Transverse colon (tissue), 4 donors: ENCODE measurements around the gene LSM14B. TPM values are rescaled to one million over a fixed set of nuclear protein-coding genes. Genes with fewer than 3 reads are reported as not detected.

Experiments
- DNase-seq: peaks from one replicate; pipeline ENCODE4 v3.0.0-alpha.2; 2019
- H3K27ac ChIP-seq, 4 donors: fragments of 200-600 bp; sonication (generic); 2 replicates each; pipeline ENCODE4 v1.5.1; 2016 to 2018; ENCODE audit warnings: inconsistent platforms in 4 of 4
- H3K27me3 ChIP-seq: fragments of 200-600 bp; sonication (generic); 2 replicates; pipeline ENCODE4 v1.5.1; 2017; ENCODE audit warnings: inconsistent platforms
- H3K36me3 ChIP-seq, 4 donors: fragments of 200-600 bp; sonication (generic); 2 replicates each; pipeline ENCODE4 v1.5.1; 2017 to 2019; ENCODE audit warnings: inconsistent platforms in 4 of 4
- H3K4me1 ChIP-seq, 4 donors: fragments of 200-600 bp; sonication (generic); 2 replicates each; pipeline ENCODE4 v1.5.1; 2017 to 2020; ENCODE audit warnings: inconsistent platforms in 4 of 4
- H3K4me3 ChIP-seq, 4 donors: fragments of 200-600 bp; sonication (generic); 1 replicate in 1 of 4; 2 replicates in 3 of 4; pipeline versions ENCODE4 v1.5.1 to v1.6.1; 2017 to 2019; ENCODE audit warnings: inconsistent platforms in 4 of 4
- H3K9me3 ChIP-seq, 2 donors: fragments of 200-600 bp; sonication (generic); 2 replicates each; pipeline ENCODE4 v1.5.1; 2017 to 2019; ENCODE audit warnings: inconsistent platforms in 2 of 2
- EP300 ChIP-seq: sonication (generic); formaldehyde crosslinking; IDR thresholded peaks from one replicate; pipeline ENCODE4 v1.6.1; 2017; ENCODE audit warnings: antibody characterized with exemption, low read depth
- POLR2A ChIP-seq: fragments of 450-650 bp; IDR thresholded peaks from one replicate; pipeline ENCODE4 v1.6.1; 2016; ENCODE audit warnings: antibody characterized with exemption, mild to moderate bottlenecking, moderate library complexity
- POLR2AphosphoS5 ChIP-seq, 3 donors: sonication (generic); formaldehyde crosslinking; IDR thresholded peaks; one replicate each; pipeline ENCODE4 v1.6.1; 2016; ENCODE audit warnings: antibody characterized with exemption in 3 of 3
- WGBS, 2 donors: methylation state at CpG; one replicate each; pipeline ENCODE4 v1.1.5; 2018; ENCODE audit warnings: low coverage in 1 of 2; 5-methylcytosine and 5-hydroxymethylcytosine counted together
- in situ Hi-C, 4 donors: fragments of 200-750 bp; cut with MboI; loops; one replicate each; pipeline versions ENCODE4 v1.15.0 to v1.15.1; 2017; ENCODE audit warnings: low sequenced_read_pairs in 3 of 4, low pct_ligation_motif_present in 1 of 4, low pct_unique_long_range_greater_than_20kb in 1 of 4
- intact Hi-C: fragments of 100-400 bp; cut with DNase I; formaldehyde crosslinking; loops from one replicate; pipeline ENCODE4 v1.15.1; 2023; ENCODE audit warnings: low total_unique reads
- total RNA-seq, 4 donors: library from RNA; depleted of rRNA; stranded (reverse); fragments of >200 nt; gene quantifications; one replicate each; pipeline ENCODE4 v1.1.0, GENCODE V29; 2016
- TF ChIP-seq, protein P1 (sequence below), 5 experiments: fragments of 200-600 bp in 3 of 5; fragments of 450-650 bp in 2 of 5; sonication (generic) in 3 of 5; IDR thresholded peaks; 1 replicate in 2 of 5; 2 replicates in 3 of 5; pipeline ENCODE4 v1.5.1; 2016 to 2017; ENCODE audit warnings: antibody characterized with exemption in 5 of 5, inconsistent platforms in 3 of 5, mild to moderate bottlenecking in 2 of 5, moderate library complexity in 1 of 5

The LSM14B gene
- total RNA-seq, 4 donors from 2014 or later = 22.1 to 45.3 (median 35.6) TPM

DNA sequence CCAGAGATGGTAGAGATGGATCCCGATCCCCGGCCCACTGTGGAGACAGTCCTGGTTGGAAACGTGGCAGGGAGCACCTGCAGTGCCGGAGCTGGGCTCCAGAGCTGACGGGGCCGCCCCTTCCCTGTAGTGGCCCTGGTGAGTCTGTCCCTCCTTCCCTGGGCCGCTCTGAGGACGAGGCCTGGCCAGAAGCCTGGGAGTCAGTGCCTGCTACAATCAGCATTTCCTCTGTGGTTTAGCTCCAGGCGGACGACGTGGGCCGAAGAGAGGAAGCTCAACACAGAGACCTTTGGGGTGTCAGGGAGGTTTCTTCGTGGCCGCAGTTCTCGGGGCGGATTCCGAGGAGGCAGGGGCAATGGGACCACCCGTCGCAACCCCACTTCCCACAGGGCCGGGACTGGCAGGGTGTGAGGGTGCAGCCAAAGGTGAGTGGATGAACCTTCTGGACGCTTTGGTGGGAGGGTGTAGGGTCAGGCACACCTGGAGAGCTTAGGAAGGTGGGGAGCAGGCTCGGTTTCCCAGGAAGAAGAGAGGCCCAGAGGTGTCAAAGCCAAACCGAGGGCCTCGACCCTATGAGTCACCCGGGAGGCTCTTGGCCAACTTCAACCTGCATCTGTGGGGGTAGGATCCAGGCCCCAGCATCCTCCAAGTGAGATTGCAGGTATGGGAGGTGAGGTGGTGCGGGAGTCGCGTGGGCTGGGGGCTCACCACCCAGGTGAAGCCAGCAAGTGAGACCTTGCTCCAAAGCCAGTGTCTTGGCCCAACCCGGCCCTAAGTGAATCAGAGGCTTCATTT, 11.0 kb downstream of the LSM14B start:
- in situ Hi-C loops = no loop called here
- no peak for DNase-seq
- no peak overlapping the region for H3K4me3 ChIP-seq
- intact Hi-C loops = no loop called here
- 87% methylated on average over 27 of the region's 29 CpGs; no CpG with 5 or more reads in 1 of the 2 donors for WGBS, 2 donors
- TF ChIP-seq, protein P1, sequence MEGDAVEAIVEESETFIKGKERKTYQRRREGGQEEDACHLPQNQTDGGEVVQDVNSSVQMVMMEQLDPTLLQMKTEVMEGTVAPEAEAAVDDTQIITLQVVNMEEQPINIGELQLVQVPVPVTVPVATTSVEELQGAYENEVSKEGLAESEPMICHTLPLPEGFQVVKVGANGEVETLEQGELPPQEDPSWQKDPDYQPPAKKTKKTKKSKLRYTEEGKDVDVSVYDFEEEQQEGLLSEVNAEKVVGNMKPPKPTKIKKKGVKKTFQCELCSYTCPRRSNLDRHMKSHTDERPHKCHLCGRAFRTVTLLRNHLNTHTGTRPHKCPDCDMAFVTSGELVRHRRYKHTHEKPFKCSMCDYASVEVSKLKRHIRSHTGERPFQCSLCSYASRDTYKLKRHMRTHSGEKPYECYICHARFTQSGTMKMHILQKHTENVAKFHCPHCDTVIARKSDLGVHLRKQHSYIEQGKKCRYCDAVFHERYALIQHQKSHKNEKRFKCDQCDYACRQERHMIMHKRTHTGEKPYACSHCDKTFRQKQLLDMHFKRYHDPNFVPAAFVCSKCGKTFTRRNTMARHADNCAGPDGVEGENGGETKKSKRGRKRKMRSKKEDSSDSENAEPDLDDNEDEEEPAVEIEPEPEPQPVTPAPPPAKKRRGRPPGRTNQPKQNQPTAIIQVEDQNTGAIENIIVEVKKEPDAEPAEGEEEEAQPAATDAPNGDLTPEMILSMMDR (IDR thresholded peaks at IDR 0.05) = no peak
- no peak for TF ChIP-seq POLR2AphosphoS5 (IDR thresholded peaks at IDR 0.05)
- H3K27ac ChIP-seq = peak overlapping the region; percentile 8 to 53 (median 30)
- H3K36me3 ChIP-seq = peaks cover 0 to 68% (median 21%) of the 10 kb centered on the region in 4 donors
- no peaks in the 10 kb centered on the region for H3K27me3 ChIP-seq
- no peaks in the 10 kb centered on the region for H3K9me3 ChIP-seq
- H3K4me1 ChIP-seq = peaks cover 0 to 7% (median 0%) of the 10 kb centered on the region in 4 donors

DNA sequence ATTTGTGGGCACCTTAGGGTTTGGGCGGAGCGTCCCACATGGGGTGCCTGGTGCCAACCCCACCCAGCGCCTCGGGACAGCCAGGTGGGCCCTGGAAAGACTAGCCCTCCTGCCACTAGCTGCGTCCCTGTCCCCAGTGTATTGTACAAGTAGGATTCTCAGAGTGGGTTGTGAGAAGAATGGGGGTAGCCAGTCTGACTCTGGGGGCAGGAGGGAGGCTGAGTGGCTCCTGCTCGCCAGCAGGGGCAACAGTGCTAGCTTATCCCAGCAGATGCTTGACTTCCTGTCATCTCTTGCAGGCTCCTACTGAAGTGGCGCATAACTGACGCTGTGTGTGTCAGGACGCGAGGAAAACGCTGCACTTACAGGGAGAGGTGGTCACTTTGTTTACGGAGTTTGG, 11.6 kb downstream of the LSM14B start:
- no peak overlapping the region for H3K4me3 ChIP-seq
- H3K27ac ChIP-seq = peak overlapping the region in 2 of 4 donors; percentile 8 to 53
- in situ Hi-C loops = no loop called here
- H3K36me3 ChIP-seq = peaks cover 0 to 68% (median 23%) of the 10 kb centered on the region in 4 donors
- peaks cover 0 to 7% (median 0%) of the 10 kb centered on the region in 4 donors for H3K4me1 ChIP-seq
- TF ChIP-seq POLR2AphosphoS5 (IDR thresholded peaks at IDR 0.05) = no peak
- TF ChIP-seq POLR2A = no peak
- no peak for TF ChIP-seq EP300
- TF ChIP-seq, protein P1 (IDR thresholded peaks at IDR 0.05) = no peak
- 50 to 79% methylated on average over 5 to 12 of the region's 12 CpGs for WGBS, 2 donors
- no peaks in the 10 kb centered on the region for H3K27me3 ChIP-seq
- no peaks in the 10 kb centered on the region for H3K9me3 ChIP-seq
- no peak for DNase-seq
- intact Hi-C loops = no loop called here

GRCh38 chr20:62134735-62135231, 12.5 kb downstream of the LSM14B start:
- DNase-seq = no peak
- TF ChIP-seq, protein P1 (IDR thresholded peaks at IDR 0.05) = no peak
- TF ChIP-seq EP300 (no peak), POLR2A (no peak), POLR2AphosphoS5 (IDR thresholded peaks at IDR 0.05) (no peak)
- Histone ChIP-seq H3K36me3 (peaks cover 0 to 68% (median 27%) of the 10 kb centered on the region in 4 donors), H3K27ac (peak overlapping the region in 3 of 4 donors; percentile 7 to 44 (median 23)), H3K27me3 (no peaks in the 10 kb centered on the region), H3K9me3 (no peaks in the 10 kb centered on the region), H3K4me3 (no peak overlapping the region), H3K4me1 (peaks cover 0 to 7% (median 0%) of the 10 kb centered on the region in 4 donors)
- intact Hi-C loops = loop anchor here (1.0 to 5.0 kb wide), 3 partner anchors 29 to 112 kb away; no protein-coding TSS in a partner anchor
- in situ Hi-C loops = loop anchor here in 1 of 4 donors (5.0 kb wide), 1 partner anchor 122 kb away; no protein-coding TSS in a partner anchor
- 68% methylated on average over 11 of the region's 11 CpGs; no CpG with 5 or more reads in 1 of the 2 donors for WGBS, 2 donors

- H3K9me3 ChIP-seq = no peaks in the 10 kb centered on the region
- H3K4me3 ChIP-seq = no peak overlapping the region
- 88 to 100% methylated on average over 3 to 8 of the region's 8 CpGs for whole genome bisulfite sequencing, 2 donors
- no peak for TF ChIP-seq EP300
- no peak for TF ChIP-seq POLR2A
- TF ChIP-seq, protein P1 (IDR thresholded peaks at IDR 0.05) = no peak
- no peak for TF ChIP-seq POLR2AphosphoS5 (IDR thresholded peaks at IDR 0.05)
- in situ Hi-C loops = loop anchor here in 1 of 4 donors (5.0 kb wide), 1 partner anchor 123 kb away; no protein-coding TSS in a partner anchor
- peaks cover 0 to 63% (median 26%) of the 10 kb centered on the region in 4 donors for H3K36me3 ChIP-seq
- H3K4me1 ChIP-seq = peaks cover 0 to 8% (median under 1%) of the 10 kb centered on the region in 4 donors
- intact Hi-C loops = loop anchor here (1.0 to 5.0 kb wide), 3 partner anchors 30 to 113 kb away; no protein-coding TSS in a partner anchor
- DNase-seq = no peak
- peak overlapping the region in 1 of 4 donors; percentile 23 for H3K27ac ChIP-seq
- H3K27me3 ChIP-seq = no peaks in the 10 kb centered on the region
Measured at GRCh38 chr20:62135573-62136266, 13.4 kb downstream of the LSM14B start.
